Stimulated activated CD4-positive, alpha-beta T cell treated with anti-CD3 and anti-CD28 coated beads, TNF-alpha, amount 100 ng/mL, for 4 hours (primary cell): ENCODE measurements around the gene PHTF1.
A peak's percentile ranks its signal among the peaks of the same experiment; 100 is the strongest.

Source experiments
- DNase-seq, 3 experiments: peaks; one replicate each; pipeline ENCODE4 v3.0.0-alpha.2; 2020; ENCODE audit warnings: low read depth in 3 of 3

The PHTF1 gene

GRCh38 chr1:113759333-113760101, at the start of gene PHTF1:
PHTF1 (minus strand) TSS chr1:113759486; CDS start chr1:113758703, 783 bp downstream.
- DNase-seq, result peak; percentile 8 to 39 (median 16)

GRCh38 chr1:113808450-113809195, 49.3 kb upstream of the PHTF1 start:
- no peak for DNase-seq

DNA sequence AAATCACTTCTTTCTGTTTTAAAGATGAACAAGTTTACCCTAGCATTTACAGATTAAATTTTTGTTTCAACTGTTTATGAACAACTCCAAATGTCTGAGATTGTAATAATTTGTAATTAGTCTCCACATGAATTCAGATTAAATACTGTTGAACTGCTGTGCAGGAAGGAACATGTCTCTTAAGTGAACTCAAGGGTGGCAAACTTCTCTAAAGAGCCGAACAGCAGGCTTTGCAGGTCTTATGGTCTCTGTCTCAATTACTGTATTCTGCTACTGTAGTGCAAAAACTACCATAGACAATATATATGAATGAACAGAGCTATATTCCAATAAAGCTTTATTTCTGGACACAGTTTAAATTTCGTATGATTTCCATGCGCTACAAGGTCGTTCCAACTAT, 46.4 kb upstream of the PHTF1 start:
- no peak for DNase-seq

DNA sequence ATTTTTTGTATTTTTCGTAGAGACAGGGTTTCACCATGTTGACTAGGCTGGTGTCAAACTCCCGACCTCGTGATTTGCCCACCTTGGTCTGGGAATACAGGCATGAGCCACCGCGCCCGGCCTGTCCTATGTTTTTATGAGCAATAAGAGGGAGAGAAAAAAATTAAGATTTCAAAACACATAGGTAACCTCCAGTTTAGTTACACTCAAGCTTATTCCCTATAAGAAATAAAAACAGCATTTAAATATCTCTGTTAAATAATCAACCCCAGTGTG, 45.9 kb upstream of the PHTF1 start:
- DNase-seq, result no peak

DNA sequence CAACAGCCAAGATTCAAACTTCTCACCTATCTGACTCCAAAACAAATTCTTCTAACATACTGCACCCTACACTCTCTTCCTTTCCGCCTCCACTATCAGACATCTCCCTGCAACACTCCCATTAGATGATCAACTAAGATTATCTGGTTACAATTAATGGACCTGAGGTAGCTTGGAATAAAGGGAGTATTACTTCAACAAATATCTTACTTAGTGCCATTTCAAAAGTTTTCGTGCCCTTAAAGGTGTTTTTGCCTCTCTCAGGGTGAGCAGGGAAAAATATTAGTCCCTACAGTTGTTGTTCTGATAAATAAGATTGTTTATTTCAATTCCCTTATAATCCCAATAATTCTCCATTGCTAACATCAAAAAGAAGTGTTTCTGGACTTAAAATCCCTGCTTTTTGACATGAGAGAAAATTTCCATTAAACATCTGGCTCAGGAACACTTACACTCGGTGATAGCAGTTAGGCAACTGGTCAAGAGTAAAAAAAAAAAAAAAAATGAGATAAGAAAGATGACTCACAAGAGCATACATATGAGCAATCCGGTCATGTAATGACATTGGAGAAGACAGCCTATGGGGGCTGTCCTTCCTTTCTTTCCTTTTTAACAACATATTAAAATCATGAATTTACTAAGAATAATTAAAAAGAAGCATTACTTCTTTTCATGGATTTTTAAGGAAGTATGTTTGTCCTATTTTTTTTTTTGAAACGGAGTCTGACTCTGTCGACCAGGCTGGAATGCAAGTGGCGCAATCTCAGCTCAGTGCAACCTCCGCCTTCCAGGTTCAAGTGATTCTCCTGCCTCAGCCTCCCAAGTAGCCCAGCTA, 45.4 kb upstream of the PHTF1 start:
- no peak for DNase-seq

- no peak for DNase-seq
Observed at GRCh38 chr1:113802367-113803007, 43.2 kb upstream of the PHTF1 start.

GRCh38 chr1:113800487-113800886, 41.2 kb upstream of the PHTF1 start:
- DNase-seq, result no peak

GRCh38 chr1:113797472-113797871, 38.2 kb upstream of the PHTF1 start:
- no peak for DNase-seq

GRCh38 chr1:113793878-113794834, 34.9 kb upstream of the PHTF1 start:
- no peak for DNase-seq

- no peak for DNase-seq
Observed at GRCh38 chr1:113792986-113793385, 33.7 kb upstream of the PHTF1 start.

GRCh38 chr1:113792471-113792870, 33.2 kb upstream of the PHTF1 start:
- DNase-seq, result no peak

DNA sequence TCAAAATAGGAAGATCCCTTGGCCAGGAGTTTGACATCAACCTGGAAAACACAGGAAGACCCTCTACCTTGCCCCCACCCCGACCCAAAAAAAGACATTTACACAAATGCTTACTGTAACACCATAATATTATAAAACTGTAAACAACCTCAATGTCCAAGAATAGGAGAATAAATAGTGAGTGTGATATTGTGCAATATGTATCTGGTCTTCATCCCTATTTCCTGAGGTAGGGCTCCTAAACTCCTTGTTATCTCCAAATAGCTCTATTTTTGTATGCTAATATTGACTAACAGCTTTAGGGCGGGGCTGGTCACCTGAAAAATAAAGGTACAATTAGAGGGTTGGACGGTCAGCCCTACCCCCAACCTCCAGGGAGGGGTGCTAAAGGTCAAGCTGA, 29.5 kb upstream of the PHTF1 start:
- DNase-seq, result no peak

GRCh38 chr1:113787663-113788062, 28.4 kb upstream of the PHTF1 start:
- DNase-seq, result no peak

DNA sequence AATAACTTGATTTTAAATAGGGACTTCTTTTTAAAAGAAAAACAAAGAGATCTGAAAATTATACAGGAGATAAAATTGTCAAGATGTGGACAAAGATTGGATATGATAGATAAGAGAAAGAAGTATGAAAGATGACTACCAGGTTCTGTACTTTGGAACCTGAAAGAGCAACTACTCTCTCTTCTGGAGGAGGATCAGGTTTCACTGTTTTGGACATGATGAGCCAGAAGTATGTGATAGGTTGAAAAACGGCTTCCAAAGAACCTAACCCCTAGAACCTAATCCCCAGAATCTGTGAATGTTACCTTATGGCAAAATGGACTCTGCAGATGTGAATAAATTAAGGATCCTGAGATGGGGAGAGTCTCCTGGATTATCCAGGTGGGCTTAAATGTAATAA, 26.8 kb upstream of the PHTF1 start:
- no peak for DNase-seq

- peak in 1 of 3 experiments; percentile 1 for DNase-seq
Observed at GRCh38 chr1:113784104-113784779, 25.0 kb upstream of the PHTF1 start.

DNA sequence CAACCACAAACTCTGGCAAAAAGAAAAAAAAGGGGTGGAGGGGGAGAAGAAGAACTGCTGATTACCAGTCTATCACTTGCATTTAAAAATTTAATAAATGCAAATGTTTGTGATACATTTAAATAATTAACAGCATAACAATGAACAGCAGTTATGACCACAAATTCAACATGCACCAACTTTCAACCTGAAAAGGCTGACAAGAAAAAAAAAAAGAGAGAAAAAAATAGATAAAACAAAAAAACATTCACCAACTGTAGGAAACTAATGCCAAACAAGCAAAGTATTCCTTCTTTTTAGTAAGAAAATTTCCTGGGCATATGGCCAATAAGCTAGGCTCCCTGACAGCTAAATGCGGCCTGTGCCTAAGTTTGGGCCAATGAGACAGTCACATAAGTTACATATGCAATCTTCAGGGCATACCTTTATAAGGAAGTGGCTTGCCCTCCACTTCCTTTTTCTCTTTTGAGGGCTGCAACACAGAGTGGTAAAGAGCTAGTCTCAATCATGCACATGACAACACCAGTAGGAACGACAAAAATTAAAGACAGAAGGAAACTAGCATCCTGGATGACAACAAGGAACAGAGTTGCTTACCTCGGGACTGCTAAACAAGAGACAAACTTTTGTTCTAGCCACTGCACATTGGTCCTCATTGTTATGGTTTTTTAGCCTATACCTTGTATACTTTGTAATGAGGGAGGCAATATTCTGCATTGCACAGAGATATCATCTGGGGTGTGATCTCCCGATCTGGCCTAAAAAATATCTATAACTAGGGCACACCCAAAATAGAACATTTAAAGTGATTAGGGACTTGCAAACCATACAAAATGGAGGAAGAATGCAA, 24.2 kb upstream of the PHTF1 start:
- no peak for DNase-seq

DNA sequence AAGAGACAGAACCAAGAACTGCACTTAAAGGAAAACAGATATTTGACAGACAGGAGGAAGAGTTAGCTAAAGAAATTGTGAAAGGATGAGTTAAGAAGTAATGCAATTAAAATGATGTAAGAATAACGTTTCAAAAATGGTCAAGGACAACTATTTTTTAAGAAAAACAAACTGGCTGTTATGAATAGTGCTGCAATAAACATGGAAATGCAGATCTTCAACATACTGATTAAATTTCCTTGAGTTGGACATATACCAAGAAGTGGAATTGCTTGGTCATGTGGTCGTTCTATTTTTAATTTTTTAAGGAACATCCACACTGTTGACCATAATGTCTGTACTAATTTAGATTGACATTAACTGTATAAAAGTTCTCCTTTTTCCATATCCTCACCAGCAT, 23.1 kb upstream of the PHTF1 start:
- DNase-seq, result no peak

GRCh38 chr1:113780374-113781146, 21.3 kb upstream of the PHTF1 start:
- DNase-seq, result no peak

DNA sequence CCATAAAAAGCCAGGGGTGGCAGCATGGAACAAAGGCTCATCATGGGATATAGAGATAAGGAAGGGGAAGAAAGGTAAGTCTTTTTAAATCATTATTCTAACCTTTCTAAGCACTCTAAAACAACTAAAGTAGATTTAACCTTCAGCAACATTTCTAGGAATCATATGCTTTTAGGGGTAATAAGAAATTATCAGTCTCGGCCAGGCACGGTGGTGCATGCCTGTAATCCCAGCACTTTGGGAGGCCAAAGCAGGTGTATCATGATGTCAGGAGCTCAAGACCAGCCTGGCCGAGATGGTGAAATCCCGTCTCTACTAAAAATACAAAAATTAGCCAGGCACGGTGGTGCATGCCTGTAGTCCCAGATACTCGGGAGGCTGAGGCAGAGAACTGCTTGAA, 20.3 kb upstream of the PHTF1 start:
- no peak for DNase-seq
